Left lung (tissue), 10 donors: ENCODE data around the gene PLA2G6. TPM values are rescaled to one million over a fixed set of nuclear protein-coding genes. Genes with fewer than 3 reads are reported as not detected.
A peak's percentile ranks its signal among the peaks of the same experiment; 100 is the strongest.

Experiments
- ATAC-seq: fragments of 200-7000 bp; cut with Tn5 transposase; one replicate; pipeline ENCODE4 v1.9.1; 2020; ENCODE audit warnings: moderate library complexity
- DNase-seq, 4 donors: peaks; one replicate each; pipeline ENCODE4 v3.0.0-alpha.2; 2013 to 2020
- H3K27ac ChIP-seq, 2 donors: fragments of 200-600 bp; sonication (generic) in 1 of 2; one replicate each; pipeline versions ENCODE4 v1.5.0 to v1.8.0; 2020 to 2021
- H3K27me3 ChIP-seq, 2 donors: fragments of 200-600 bp; sonication (generic) in 1 of 2; one replicate each; pipeline versions ENCODE4 v1.5.0 to v1.8.0; 2020 to 2021
- H3K36me3 ChIP-seq, 2 donors: fragments of 200-600 bp; sonication (generic) in 1 of 2; one replicate each; pipeline versions ENCODE4 v1.5.0 to v1.8.0; 2020 to 2021
- H3K4me1 ChIP-seq, 2 donors: fragments of 200-600 bp; one replicate each; pipeline ENCODE4 v1.8.0; 2021
- H3K4me3 ChIP-seq, 2 donors: fragments of 200-600 bp; sonication (generic) in 1 of 2; one replicate each; pipeline versions ENCODE4 v1.5.0 to v1.8.0; 2020 to 2021; ENCODE audit warnings: mild to moderate bottlenecking in 1 of 2
- H3K9me3 ChIP-seq, 2 donors: fragments of 200-600 bp; sonication (generic) in 1 of 2; one replicate each; pipeline versions ENCODE4 v1.5.0 to v1.8.0; 2020 to 2021
- intact Hi-C, 2 donors: fragments of 100-400 bp; cut with DNase I; formaldehyde crosslinking; loops; one replicate each; pipeline versions ENCODE4 v1.11.2 to v1.14.2; 2022
- polyA plus RNA-seq, 6 donors: library from polyadenylated mRNA; unstranded; fragments of 120-200 nt; gene quantifications; one replicate each; pipeline ENCODE4 v1.2.1, GENCODE V29; 2013; ENCODE audit not compliant: insufficient read length in 6 of 6
- total RNA-seq, 2 donors: library from RNA; stranded (reverse); fragmentation: NEBNext Ultra II Directional; extraction: Animal tissue kit (Norgen Biotek cat#: 25700); gene quantifications; one replicate each; pipeline ENCODE4 v1.2.1, GENCODE V29; 2021
- TF ChIP-seq, protein P1 (sequence below), 2 donors: fragments of 200-600 bp; sonication (generic) in 1 of 2; IDR thresholded peaks; one replicate each; pipeline versions ENCODE4 v1.5.0 to v1.8.0; 2021; ENCODE audit warnings: antibody characterized with exemption in 2 of 2
- donor health status: DM: no; HTN: yes; CAD: no.
- donor health status: DM: no; HTN: no; CAD: no.

Gene PLA2G6
- total and polyA plus RNA-seq, 8 donors = 29.8 to 44.1 (median 35.7) TPM

- no peaks in the 10 kb centered on the region for H3K9me3 ChIP-seq
- no peak overlapping the region for H3K4me3 ChIP-seq
- DNase-seq (peak in 1 of 4 donors; percentile 45), ATAC-seq (no peak)
- intact Hi-C loops = no loop called here
- peaks cover 15 to 26% of the 10 kb centered on the region in 2 donors for H3K4me1 ChIP-seq
- TF ChIP-seq, protein P1, sequence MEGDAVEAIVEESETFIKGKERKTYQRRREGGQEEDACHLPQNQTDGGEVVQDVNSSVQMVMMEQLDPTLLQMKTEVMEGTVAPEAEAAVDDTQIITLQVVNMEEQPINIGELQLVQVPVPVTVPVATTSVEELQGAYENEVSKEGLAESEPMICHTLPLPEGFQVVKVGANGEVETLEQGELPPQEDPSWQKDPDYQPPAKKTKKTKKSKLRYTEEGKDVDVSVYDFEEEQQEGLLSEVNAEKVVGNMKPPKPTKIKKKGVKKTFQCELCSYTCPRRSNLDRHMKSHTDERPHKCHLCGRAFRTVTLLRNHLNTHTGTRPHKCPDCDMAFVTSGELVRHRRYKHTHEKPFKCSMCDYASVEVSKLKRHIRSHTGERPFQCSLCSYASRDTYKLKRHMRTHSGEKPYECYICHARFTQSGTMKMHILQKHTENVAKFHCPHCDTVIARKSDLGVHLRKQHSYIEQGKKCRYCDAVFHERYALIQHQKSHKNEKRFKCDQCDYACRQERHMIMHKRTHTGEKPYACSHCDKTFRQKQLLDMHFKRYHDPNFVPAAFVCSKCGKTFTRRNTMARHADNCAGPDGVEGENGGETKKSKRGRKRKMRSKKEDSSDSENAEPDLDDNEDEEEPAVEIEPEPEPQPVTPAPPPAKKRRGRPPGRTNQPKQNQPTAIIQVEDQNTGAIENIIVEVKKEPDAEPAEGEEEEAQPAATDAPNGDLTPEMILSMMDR (IDR thresholded peaks at IDR 0.05) = no peak
- H3K27me3 ChIP-seq = peaks cover 28 to 49% of the 10 kb centered on the region in 2 donors
- no peaks in the 10 kb centered on the region for H3K36me3 ChIP-seq
- no peak overlapping the region for H3K27ac ChIP-seq
Measured at GRCh38 chr22:38082986-38083710, 98.5 kb downstream of the PLA2G6 start.

- DNase-seq = peak in 1 of 4 donors; percentile 61
- intact Hi-C loops = no loop called here
- H3K4me1 ChIP-seq = peaks cover 15 to 26% of the 10 kb centered on the region in 2 donors
- no peak for ATAC-seq
- peak overlapping the region in 1 of 2 donors; percentile 10 for H3K4me3 ChIP-seq
- H3K27me3 ChIP-seq = peaks cover 28 to 45% of the 10 kb centered on the region in 2 donors
- TF ChIP-seq, protein P1 (IDR thresholded peaks at IDR 0.05) = no peak
- no peaks in the 10 kb centered on the region for H3K36me3 ChIP-seq
- no peak overlapping the region for H3K27ac ChIP-seq
- no peaks in the 10 kb centered on the region for H3K9me3 ChIP-seq
Measured at GRCh38 chr22:38081941-38082828, 99.4 kb downstream of the PLA2G6 start.

- no peaks in the 10 kb centered on the region for H3K36me3 ChIP-seq
- ATAC-seq (no peak), DNase-seq (peak in 1 of 4 donors; percentile 63)
- TF ChIP-seq, protein P1 (IDR thresholded peaks at IDR 0.05) = no peak
- H3K9me3 ChIP-seq = no peaks in the 10 kb centered on the region
- H3K4me3 ChIP-seq = peak overlapping the region; percentile 9 to 10
- H3K4me1 ChIP-seq = peaks cover 15 to 26% of the 10 kb centered on the region in 2 donors
- H3K27me3 ChIP-seq = peaks cover 28 to 45% of the 10 kb centered on the region in 2 donors
- intact Hi-C loops = no loop called here
- H3K27ac ChIP-seq = no peak overlapping the region
Measured at GRCh38 chr22:38081636-38081940, 100.0 kb downstream of the PLA2G6 start.

DNA sequence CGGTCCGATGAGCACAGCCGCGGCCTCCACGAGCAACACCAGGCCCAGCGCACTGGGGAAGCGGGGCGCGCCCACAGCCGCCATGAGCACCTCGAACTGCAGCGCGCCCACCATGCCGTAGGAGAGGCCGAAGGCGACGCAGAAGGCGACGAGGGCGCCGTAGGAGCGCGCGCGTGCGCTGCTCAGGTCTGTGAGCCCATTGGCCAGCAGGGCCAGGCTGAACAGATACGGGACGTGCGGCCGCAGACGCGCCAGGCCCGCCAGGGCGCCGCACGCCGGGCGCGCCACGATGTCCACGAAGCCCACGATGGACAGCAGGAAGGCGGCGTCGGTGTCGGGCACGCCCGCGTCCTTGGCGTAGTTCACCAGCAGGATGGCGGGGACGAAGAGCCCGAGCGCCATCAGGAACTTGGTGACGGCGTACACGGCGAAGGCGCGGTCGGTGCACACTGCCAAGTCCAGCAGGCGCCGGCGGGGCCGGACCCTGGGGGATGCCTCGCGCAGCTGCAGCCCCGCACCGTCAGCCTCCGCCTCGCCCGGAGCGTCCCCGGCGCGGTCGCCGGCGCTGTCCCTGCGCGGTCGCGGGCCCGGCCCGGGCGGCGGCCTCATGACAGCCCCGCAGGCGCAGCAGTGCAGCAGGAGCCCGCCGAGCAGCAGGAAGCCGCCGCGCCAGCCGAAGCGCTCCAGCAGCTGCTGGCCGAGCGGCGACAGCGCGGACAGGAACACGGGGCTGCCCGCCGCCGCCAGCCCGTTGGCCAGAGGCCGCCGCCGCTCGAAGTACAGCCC, 100.6 kb downstream of the PLA2G6 start:
- TF ChIP-seq, protein P1 (IDR thresholded peaks at IDR 0.05) = no peak
- Histone ChIP-seq H3K9me3 (no peaks in the 10 kb centered on the region), H3K27ac (no peak overlapping the region), H3K27me3 (peaks cover 28 to 45% of the 10 kb centered on the region in 2 donors), H3K4me1 (peaks cover 15 to 26% of the 10 kb centered on the region in 2 donors), H3K36me3 (peaks cover 0 to 5% of the 10 kb centered on the region in 2 donors), H3K4me3 (peak overlapping the region; percentile 9 to 10)
- ATAC-seq = peak; percentile 61
- peak in 2 of 4 donors; percentile 35 to 79 for DNase-seq
- intact Hi-C loops = no loop called here
